Measurements from ENCODE around the gene PHF14.

The PHF14 gene

GRCh38 chr7:11172835-11173234 lies 199.2 kb downstream of the PHF14 start:
- DNase-seq (ENCODE audit: low spot score): no peak

GRCh38 chr7:11175371-11175770 lies 201.7 kb downstream of the PHF14 start:
- no peak for DNase-seq (ENCODE audit: low spot score)

DNA sequence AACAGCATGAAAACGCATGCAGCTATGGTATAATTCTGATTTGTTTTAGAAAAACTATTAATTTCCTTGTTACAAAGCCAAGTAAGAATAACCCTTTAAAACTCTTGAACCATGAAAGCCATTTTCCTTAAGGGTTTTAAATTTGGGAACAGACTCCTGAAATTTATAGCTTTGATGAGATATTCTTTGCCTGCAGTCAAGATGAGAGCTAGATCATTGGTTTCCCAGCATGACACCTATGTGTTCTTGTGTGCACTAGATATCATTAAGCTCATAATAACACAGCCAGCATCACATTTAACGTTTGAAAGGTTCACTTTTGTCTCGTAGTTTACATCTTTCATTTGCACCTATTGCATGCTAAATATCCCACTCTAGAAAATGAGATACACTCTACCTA lies 202.2 kb downstream of the PHF14 start:
- no peak for DNase-seq (ENCODE audit: low spot score)

- no peak for DNase-seq (ENCODE audit: low spot score)
These were observed 203.4 kb downstream of the PHF14 start for GRCh38 chr7:11176985-11177555.

DNA sequence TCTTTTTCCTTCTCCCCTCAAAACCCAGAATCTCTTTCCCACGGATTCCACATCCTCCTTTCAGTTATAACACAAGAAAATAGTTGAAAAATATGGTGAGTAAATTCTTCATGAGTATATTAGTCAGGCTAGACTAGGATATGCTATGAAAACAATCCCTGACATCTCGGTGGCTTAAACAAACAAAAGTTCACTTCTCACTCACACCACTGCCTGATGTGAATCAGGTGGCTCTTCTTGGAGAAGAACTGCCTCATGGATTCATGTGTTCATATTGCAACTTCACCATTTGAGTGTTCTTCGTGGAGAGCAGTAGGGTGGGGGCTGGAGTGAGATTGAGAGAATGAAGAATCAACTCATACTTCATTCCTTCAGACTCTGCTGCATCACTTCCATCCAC lies 204.1 kb downstream of the PHF14 start:
- no peak for DNase-seq (ENCODE audit: low spot score)

DNA sequence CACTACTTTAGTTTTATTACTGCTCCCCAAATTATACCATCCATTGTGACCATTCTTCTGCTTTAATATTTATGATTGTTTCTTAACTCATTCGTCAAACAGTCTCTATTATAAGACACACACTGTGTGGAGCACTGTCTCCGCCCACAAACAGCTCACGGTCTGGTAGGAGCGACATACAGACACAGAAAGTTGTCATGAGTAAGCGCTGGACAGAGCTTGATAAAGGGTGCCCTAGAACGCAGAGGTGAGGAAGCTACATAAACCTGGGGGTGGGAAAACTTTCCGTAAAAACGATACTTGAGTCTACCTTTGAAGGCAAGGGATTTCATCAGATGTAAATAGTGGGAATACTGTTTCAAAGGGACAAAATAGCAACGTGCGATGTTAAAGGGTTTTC lies 207.9 kb downstream of the PHF14 start:
- DNase-seq (ENCODE audit: low spot score): no peak

DNA sequence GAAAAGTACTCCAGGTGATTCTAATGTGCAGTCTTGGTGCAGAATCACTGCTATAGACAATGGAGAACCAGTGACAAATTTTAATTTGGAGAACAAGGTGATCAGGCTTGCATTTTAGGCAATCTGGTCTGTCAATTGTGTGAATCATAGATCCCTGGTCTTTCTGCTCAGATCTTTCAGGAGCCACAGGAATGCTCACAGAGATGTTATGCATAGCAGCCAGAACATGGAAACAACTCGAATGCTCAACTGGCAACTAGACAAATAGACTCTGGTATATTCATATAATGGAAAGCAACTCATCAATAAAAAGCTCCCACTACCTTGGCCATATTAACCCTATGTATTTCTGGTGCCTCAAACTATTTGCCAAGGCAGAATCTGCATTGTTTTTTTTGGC lies 209.1 kb downstream of the PHF14 start:
- peak; percentile 61 for DNase-seq (ENCODE audit: low spot score)

DNA sequence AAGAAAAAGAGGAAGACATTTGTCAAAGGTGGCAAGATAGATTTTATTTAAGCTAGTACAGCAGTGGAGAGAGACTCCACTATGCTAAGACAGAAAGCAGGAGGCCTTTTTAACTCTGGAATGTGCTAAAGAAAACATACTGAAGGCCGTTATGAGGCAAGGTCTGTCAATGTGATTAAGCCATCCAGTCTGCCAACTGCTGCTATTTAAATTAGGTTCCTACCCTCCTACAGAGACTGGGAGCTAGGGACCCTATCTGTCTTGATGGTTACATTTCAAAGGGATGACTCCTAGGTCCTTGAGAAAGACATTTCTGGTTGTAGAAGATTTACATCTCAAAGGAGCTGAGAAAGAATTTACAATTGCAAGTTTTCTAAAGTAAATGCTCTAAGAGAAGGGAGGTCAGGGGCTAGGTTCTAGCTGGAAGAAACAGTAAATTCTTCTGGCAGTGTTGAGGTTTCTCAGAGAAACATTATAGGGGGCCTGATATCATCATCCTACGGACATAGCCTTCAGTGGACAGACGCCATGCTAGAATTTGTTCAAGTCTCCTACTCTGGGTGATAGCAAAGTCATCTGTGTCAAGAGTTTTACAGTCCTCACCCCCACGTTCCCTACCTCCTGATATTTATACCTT lies 211.6 kb downstream of the PHF14 start:
- DNase-seq (ENCODE audit: low spot score): no peak

GRCh38 chr7:11188529-11189310 lies 215.0 kb downstream of the PHF14 start:
- no peak for DNase-seq (ENCODE audit: low spot score)

DNA sequence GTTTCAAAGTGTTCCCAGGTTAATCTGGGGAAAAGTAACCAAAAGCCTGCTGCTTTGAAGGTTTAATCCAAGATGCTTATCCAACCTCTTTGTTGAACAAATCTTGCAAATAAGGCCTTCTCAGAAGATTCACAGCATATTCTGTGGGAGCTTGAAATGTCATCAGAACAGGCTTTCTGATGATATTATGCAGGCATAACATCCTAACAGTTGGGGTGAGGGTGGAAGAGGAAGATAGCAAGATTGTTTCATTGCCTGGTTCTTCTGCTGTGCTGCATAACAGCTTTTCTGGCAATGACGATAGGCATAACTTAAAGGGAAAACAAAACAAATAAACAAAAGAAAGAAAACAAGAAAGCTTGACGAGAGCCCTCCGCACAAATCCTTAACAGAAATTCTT lies 217.4 kb downstream of the PHF14 start:
- no peak for DNase-seq (ENCODE audit: low spot score)

- DNase-seq (ENCODE audit: low spot score): no peak
These were observed 218.0 kb downstream of the PHF14 start for GRCh38 chr7:11191574-11192220.

GRCh38 chr7:11192506-11192905 lies 218.8 kb downstream of the PHF14 start:
- peak; percentile 55 for DNase-seq (ENCODE audit: low spot score)

DNA sequence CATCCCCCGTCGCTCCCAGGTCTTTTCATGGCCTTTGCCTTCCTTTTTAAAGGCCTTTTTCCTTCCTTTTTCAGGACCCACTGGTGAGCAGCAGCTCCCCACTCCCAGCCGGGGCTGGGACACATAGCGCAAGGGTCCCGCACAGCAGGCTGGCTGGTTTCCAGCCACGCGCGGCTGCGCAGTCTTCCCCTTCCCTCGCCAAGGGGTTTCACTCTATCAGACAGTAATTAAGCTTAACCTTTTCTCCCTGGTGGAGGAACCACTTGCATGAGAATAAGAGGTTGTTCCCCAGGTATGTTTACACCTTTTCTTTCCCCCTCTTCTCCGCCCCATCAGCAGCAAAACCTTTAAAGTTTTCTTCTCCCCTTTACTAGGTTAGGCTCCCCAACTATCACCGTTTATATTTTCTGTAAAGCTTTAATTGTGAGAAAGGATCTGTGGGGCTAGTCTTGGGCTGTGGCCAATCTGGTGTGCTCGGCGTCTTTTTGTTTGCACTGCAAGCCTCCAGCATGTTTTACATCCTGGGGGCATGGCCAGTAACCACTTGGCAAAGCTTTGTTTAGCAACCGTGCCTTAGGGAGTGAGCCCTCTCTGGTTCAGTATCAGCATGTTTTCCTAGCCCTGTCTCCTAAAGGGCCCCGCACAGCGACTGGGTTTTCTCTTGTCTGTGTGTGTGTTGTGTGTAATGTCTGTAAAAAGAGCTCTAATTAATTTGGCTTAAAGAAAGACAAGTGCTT lies 219.6 kb downstream of the PHF14 start:
- DNase-seq (ENCODE audit: low spot score): peak; percentile 33

GRCh38 chr7:11193888-11194287 lies 220.2 kb downstream of the PHF14 start:
- DNase-seq (ENCODE audit: low spot score): no peak

GRCh38 chr7:11194492-11194891 lies 220.8 kb downstream of the PHF14 start:
- DNase-seq (ENCODE audit: low spot score): no peak

DNA sequence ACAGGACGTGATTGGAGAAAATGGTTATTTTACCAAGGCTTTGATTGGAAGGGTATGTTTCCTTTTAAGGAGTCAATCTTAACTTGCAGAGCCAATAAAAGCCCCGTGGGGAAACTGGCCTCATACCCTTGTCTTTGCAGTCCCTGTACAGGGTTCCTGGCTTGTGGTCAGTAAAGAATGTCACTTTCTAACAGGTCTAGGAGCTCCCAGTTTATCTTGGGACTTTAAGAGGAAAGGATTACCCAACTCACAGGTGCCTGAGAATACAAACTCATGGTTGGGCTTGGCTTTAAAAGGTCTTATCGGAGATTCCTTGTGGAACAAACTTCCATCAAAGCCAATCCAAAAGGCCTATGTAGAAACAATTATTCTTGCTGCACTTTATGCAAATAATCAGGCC lies 221.8 kb downstream of the PHF14 start:
- no peak for DNase-seq (ENCODE audit: low spot score)

DNA sequence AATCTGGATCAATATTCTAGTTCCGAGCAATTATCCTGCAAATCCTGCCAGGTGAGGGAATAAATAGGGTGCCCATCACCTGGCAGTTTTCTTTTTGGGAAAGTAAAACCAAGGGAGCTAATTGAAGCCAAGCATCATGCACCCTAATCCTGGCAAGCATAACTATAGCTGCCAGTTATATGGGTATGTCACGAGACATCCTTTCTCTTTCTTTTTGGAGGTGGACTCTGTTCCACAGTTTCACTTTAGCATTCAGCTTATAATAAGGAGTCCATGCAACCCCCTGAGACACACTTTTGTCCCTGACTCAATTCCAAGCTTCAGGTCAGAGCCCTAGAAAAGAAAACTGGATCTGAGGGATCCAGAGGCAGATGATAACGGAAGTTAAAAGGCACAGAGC lies 222.5 kb downstream of the PHF14 start:
- no peak for DNase-seq (ENCODE audit: low spot score)

GRCh38 chr7:11203224-11203623 lies 229.6 kb downstream of the PHF14 start:
- DNase-seq (ENCODE audit: low spot score): no peak

- no peak for DNase-seq (ENCODE audit: low spot score)
These were observed 230.0 kb downstream of the PHF14 start for GRCh38 chr7:11203683-11204082.

- no peak for DNase-seq (ENCODE audit: low spot score)
These were observed 232.7 kb downstream of the PHF14 start for GRCh38 chr7:11206177-11206899.

GRCh38 chr7:11207565-11207964 lies 233.9 kb downstream of the PHF14 start:
- DNase-seq (ENCODE audit: low spot score): no peak
